OCI-LY7 (cell line): ENCODE measurements around the gene CHD8.

Source experiments
- CTCF ChIP-seq: fragments of 200-600 bp; sonication (generic); conservative IDR thresholded peaks from 2 replicates; pipeline ENCODE4 v1.5.1; 2014; ENCODE audit warnings: mild to moderate bottlenecking, antibody characterized with exemption, low read length, moderate library complexity, mixed read lengths
- EZH2phosphoT487 ChIP-seq: fragments of 200-600 bp; sonication (generic); IDR thresholded peaks from 2 replicates; pipeline ENCODE4 v1.6.1; 2018; ENCODE audit warnings: low read depth, borderline replicate concordance, mild to moderate bottlenecking, mixed run types, antibody characterized with exemption, low read length, moderate library complexity, mixed read lengths

GRCh38 chr14:21414137-21414631 is 41.7 kb downstream of the CHD8 start:
- TF ChIP-seq CTCF, result no peak
- no peak for TF ChIP-seq EZH2phosphoT487
